ENCODE measurements around the gene PDE8B.

PDE8B gene

DNA sequence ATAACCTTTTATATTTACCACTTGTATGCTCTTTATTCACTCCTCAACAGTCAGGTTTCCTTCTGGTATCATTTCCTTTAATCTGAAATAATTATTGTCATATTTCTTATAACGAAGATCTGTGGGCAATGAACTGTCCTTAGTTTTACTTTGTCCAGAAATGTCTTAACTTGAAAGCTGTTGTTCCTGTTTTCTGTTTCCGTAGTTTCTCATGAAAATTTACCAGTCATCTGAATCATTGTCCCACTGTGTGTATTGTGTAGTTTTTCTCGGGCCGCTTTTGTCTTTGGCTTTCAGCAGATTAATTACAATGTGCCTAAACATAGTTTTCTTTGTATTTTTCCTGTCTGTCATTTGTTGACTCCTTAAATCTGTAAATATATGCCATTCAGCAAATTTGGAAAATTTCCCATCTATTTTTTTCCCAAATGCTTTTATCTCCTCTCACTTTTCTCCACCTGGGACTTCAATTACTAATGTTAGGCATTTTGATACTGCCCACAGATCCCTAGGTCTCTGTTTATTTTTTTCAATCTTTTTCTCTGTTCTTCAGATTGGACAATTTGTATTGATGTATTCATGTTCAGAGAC, 74.9 kb downstream of the PDE8B start:
- TF ChIP-seq, protein P1, sequence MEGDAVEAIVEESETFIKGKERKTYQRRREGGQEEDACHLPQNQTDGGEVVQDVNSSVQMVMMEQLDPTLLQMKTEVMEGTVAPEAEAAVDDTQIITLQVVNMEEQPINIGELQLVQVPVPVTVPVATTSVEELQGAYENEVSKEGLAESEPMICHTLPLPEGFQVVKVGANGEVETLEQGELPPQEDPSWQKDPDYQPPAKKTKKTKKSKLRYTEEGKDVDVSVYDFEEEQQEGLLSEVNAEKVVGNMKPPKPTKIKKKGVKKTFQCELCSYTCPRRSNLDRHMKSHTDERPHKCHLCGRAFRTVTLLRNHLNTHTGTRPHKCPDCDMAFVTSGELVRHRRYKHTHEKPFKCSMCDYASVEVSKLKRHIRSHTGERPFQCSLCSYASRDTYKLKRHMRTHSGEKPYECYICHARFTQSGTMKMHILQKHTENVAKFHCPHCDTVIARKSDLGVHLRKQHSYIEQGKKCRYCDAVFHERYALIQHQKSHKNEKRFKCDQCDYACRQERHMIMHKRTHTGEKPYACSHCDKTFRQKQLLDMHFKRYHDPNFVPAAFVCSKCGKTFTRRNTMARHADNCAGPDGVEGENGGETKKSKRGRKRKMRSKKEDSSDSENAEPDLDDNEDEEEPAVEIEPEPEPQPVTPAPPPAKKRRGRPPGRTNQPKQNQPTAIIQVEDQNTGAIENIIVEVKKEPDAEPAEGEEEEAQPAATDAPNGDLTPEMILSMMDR (IDR thresholded peaks at IDR 0.05; ENCODE audit: extremely low read depth, insufficient read depth, missing control alignments): no peak
- in situ Hi-C loops (cut with MboI; ENCODE audit: low pct_unique_long_range_greater_than_20kb, low sequenced_read_pairs, unreplicated experiment): no loop called here
- no peak for DNase-seq (ENCODE audit: low spot score)

DNA sequence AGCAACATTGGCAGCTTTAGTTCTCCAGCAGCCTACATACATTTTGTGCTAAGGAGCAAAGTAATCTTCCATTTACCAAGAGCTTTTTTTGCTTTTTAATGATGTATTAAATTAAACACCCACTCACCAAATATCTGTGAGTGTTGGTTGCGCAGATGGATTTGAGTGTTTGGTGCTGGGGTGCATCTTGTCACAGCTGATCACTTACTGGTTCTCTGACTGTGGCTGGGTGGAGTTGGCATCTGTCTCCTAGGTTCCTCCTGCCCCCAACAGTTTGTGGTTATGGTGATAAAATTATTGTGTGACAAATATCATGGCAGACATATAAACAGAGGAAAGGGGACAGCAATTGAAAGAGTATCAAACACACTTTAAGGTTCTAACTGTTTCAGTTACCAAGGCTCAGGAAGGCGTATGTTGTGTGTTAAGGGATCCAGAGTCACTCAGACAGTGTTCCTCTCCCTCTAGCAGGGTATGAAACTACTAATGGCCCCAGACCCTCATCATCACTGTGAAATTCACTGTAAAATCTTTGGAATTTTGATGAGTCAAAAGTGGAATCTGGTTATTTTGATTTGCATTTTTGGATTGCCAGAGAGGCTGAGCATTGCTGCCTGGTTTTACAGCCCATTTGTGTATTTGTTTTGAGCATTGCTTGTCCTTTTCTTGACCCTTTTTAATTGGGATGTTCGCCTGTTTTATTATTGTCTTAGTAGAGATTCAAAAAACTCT, 81.7 kb downstream of the PDE8B start:
- in situ Hi-C loops (cut with MboI; ENCODE audit: low pct_unique_long_range_greater_than_20kb, low sequenced_read_pairs, unreplicated experiment): no loop called here
- TF ChIP-seq, protein P1 (IDR thresholded peaks at IDR 0.05; ENCODE audit: extremely low read depth, insufficient read depth, missing control alignments): no peak
- no peak for DNase-seq (ENCODE audit: low spot score)

DNA sequence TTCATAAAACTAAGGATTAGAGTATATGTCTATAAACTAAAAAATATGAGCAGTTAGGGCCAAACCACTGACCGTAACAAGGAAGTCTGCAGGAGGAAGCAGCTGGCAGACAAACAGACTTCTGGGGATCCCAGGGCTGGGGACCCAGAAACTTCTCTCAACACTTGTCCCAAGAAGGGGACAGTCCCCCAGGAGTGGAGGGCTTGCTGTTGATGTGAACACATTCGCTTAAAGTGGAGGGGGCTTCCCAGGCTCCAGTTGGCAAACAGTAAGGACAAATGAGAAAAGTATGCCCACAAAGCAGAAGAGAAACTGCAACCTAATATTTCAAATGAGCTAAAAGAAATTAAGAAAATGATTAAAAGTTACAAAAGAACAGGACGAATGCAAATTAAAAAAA, 83.7 kb downstream of the PDE8B start:
- in situ Hi-C loops (cut with MboI; ENCODE audit: low pct_unique_long_range_greater_than_20kb, low sequenced_read_pairs, unreplicated experiment): no loop called here
- TF ChIP-seq, protein P1 (IDR thresholded peaks at IDR 0.05; ENCODE audit: extremely low read depth, insufficient read depth, missing control alignments): no peak
- no peak for DNase-seq (ENCODE audit: low spot score)

DNA sequence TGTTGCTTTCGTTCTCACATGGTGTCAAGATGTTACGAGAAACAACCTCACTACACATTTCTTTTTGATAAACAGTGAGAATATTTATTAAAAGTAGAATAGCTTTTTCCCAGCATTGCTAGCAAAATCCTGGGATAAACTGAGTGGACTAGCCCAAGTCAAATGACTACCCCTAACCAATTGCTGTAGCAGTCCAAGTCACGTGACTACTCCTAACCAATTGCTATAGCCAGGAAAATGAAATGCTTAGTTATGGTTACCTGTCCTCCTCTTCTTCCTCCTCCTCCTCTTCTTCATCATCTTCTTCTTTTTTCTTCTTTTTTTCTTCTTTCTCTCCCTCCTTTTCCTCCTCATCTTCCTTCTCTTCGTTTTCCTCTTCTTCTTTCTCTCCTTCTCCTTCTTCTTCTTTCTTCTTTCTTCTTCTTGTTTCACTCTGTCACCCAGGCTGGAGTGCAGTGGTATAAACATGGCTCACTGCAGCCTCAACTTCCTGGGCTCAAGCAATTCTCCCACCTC, 85.4 kb downstream of the PDE8B start:
- TF ChIP-seq, protein P1 (IDR thresholded peaks at IDR 0.05; ENCODE audit: extremely low read depth, insufficient read depth, missing control alignments): no peak
- DNase-seq (ENCODE audit: low spot score): no peak
- in situ Hi-C loops (cut with MboI; ENCODE audit: low pct_unique_long_range_greater_than_20kb, low sequenced_read_pairs, unreplicated experiment): no loop called here

DNA sequence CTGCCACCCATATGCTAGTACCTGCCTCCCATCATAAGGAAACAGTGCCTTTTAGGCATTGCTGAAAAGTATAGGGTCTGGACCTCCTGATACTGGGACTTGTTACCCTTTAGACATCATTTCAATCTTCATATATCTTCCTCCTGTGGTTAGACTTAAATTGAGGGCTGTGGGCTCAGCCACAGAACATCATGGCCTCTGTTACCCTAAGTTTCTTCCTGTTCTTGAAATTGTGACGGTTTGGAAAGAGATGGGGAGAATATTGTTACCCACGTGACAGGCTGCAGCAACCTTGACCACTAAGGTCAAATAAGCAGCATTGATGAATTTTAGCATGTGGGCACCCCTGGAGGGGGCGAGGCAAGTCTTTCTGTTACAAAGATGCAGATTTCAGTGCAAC, 87.7 kb downstream of the PDE8B start:
- DNase-seq (ENCODE audit: low spot score): no peak
- in situ Hi-C loops (cut with MboI; ENCODE audit: low pct_unique_long_range_greater_than_20kb, low sequenced_read_pairs, unreplicated experiment): no loop called here
- TF ChIP-seq, protein P1 (IDR thresholded peaks at IDR 0.05; ENCODE audit: extremely low read depth, insufficient read depth, missing control alignments): no peak

DNA sequence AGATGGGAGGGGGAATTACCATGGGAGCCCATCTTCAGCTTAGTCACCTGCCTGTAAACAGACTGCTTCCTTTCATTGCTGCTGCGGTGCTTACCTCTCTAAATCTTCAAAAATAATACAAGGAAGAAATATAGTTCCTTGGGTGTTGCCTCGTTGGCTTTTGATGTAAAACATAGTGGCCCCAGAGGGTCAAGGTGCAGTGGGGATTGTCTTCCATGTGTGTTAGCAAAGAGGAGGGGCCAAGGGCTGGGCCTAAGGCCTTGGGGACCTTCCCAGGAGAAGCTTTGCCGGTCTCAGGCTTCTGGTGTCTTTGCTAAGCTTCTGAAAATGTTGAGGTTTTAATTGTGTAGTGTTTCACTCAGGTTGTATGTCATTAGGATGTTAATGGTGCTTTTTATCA, 90.0 kb downstream of the PDE8B start:
- DNase-seq (ENCODE audit: low spot score): no peak
- TF ChIP-seq, protein P1 (IDR thresholded peaks at IDR 0.05; ENCODE audit: extremely low read depth, insufficient read depth, missing control alignments): no peak
- in situ Hi-C loops (cut with MboI; ENCODE audit: low pct_unique_long_range_greater_than_20kb, low sequenced_read_pairs, unreplicated experiment): no loop called here

Data from GM13977 (cell line).